K562 (cell line): ENCODE results near the gene LAMA5. TPM values are rescaled to one million over a fixed set of nuclear protein-coding genes. Genes with fewer than 3 reads are reported as not detected.

Experiments
- ATAC-seq: fragments of 200-7000 bp; cut with Tn5 transposase; 3 replicates; pipeline ENCODE4 v1.9.1; 2020; ENCODE audit warnings: moderate library complexity
- BruUV-seq: library from RNA; stranded (reverse); fragments of 400-500 nt; replicated peaks from 2 replicates; lab custom pipeline; 2021; lab: Mats Ljungman, UMichigan
- CTCF ChIA-PET: fragments of 300-600 bp; formaldehyde crosslinking; extraction: SDS; loops from one replicate; lab custom pipeline; 2021; ENCODE audit warnings: low intra/inter-chr PET ratio; lab: Yijun Ruan, JAX
- POLR2A ChIA-PET: fragments of 300-600, 350-650 bp; sonication (Branson Sonifier 250); formaldehyde crosslinking; extraction: SDS; loops from one replicate; lab custom pipeline; 2021; ENCODE audit warnings: antibody characterized with exemption, inconsistent platforms; lab: Yijun Ruan, JAX
- DNase-seq, 4 experiments: peaks; one replicate each; pipeline versions ENCODE4 v3.0.0 to v3.0.0-alpha.2; 2011 to 2018; ENCODE audit warnings: low spot score in 3 of 4, mixed read lengths in 3 of 4; ENCODE audit errors: extremely low read depth in 1 of 4
- FAIRE-seq: peaks from 2 replicates; lab custom pipeline; 2011; peaks lifted over from hg19 to GRCh38; lab: Jason Lieb, UNC
- H2AFZ ChIP-seq: 2 replicates; pipeline ENCODE4 v1.6.0; 2011; ENCODE audit warnings: low read depth, low read length, control low read depth, inconsistent platforms
- H3K27ac ChIP-seq: fragments of 200-600 bp; 3 replicates; pipeline ENCODE4 v1.8.0; 2011; ENCODE audit warnings: low read depth, mild to moderate bottlenecking, control low read depth, inconsistent platforms, low read length, moderate library complexity, mixed read lengths; ENCODE audit errors: extremely low read depth
- H3K27me3 ChIP-seq, 2 experiments: fragments of 300-600 bp in 1 of 2; 2 replicates in 1 of 2; 3 replicates in 1 of 2; pipeline versions ENCODE4 v1.6.0 to v1.8.0; 2011; ENCODE audit warnings: inconsistent platforms in 2 of 2, low read length in 2 of 2, mild to moderate bottlenecking in 1 of 2, mixed read lengths in 1 of 2, moderate library complexity in 1 of 2; ENCODE audit not compliant: control insufficient read depth in 2 of 2, insufficient read depth in 2 of 2
- H3K36me3 ChIP-seq: fragments of 300-600 bp; 3 replicates; pipeline ENCODE4 v1.8.0; 2011; ENCODE audit warnings: mild to moderate bottlenecking, low read length, inconsistent platforms; ENCODE audit not compliant: control insufficient read depth, insufficient read depth
- H3K4me1 ChIP-seq, 2 experiments: fragments of 200-600 bp in 1 of 2; replicated peaks in 1 of 2; 2 replicates in 1 of 2; 3 replicates in 1 of 2; pipeline versions ENCODE4 v1.5.1 to v1.8.0; 2011; ENCODE audit warnings: inconsistent platforms in 2 of 2, low read length in 2 of 2, mild to moderate bottlenecking in 1 of 2, mixed read lengths in 1 of 2, moderate library complexity in 1 of 2; ENCODE audit not compliant: control insufficient read depth in 2 of 2, insufficient read depth in 2 of 2
- H3K4me2 ChIP-seq: 2 replicates; pipeline ENCODE4 v1.6.1; 2011; ENCODE audit warnings: low read length, control low read depth, inconsistent platforms, mixed read lengths; ENCODE audit not compliant: insufficient read depth
- H3K4me3 ChIP-seq: fragments of 200-600 bp; sonication (generic), shearing (Covaris generic); 2 replicates; pipeline ENCODE4 v1.5.1; 2016; ENCODE audit warnings: control low read depth, inconsistent platforms
- H3K79me2 ChIP-seq: fragments of 200-600 bp; 3 replicates; pipeline ENCODE4 v1.8.0; 2011; ENCODE audit warnings: low read length, inconsistent platforms; ENCODE audit not compliant: control insufficient read depth, insufficient read depth
- H3K9ac ChIP-seq, 2 experiments: 2 replicates each; pipeline versions ENCODE4 v1.6.0 to v1.6.1; 2011; ENCODE audit warnings: low read depth in 2 of 2, low read length in 2 of 2, control low read depth in 1 of 2, inconsistent platforms in 1 of 2, mild to moderate bottlenecking in 1 of 2, mixed read lengths in 1 of 2; ENCODE audit not compliant: insufficient read depth in 1 of 2
- H3K9me1 ChIP-seq: one replicate; pipeline ENCODE4 v1.6.0; 2011; ENCODE audit warnings: inconsistent platforms, mild to moderate bottlenecking, low read length, moderate library complexity; ENCODE audit not compliant: control insufficient read depth, insufficient read depth
- H3K9me3 ChIP-seq: replicated peaks from 2 replicates; pipeline ENCODE4 v1.5.1; 2011; ENCODE audit warnings: low read depth, low read length, inconsistent platforms; ENCODE audit not compliant: control insufficient read depth, insufficient read depth
- H4K20me1 ChIP-seq: replicated peaks from 2 replicates; pipeline ENCODE4 v1.6.1; 2011; ENCODE audit warnings: low read length, inconsistent platforms, mixed read lengths; ENCODE audit not compliant: control insufficient read depth, insufficient read depth
- DACH1 ChIP-seq: fragments of 450-650 bp; IDR thresholded peaks from 2 replicates; pipeline ENCODE4 v1.6.1; 2018; ENCODE audit not compliant: partially characterized antibody
- ETV1 ChIP-seq: fragments of 450-650 bp; conservative IDR thresholded peaks from 2 replicates; pipeline ENCODE4 v1.6.1; 2016; ENCODE audit warnings: missing genetic modification characterization, control low read depth, low read depth, missing compliant biosample characterization
- FOSL1 ChIP-seq: fragments of 200-800 bp; sonication (Bioruptor generic); conservative IDR thresholded peaks from 2 replicates; pipeline ENCODE4 v1.6.1; 2016; ENCODE audit warnings: missing genetic modification characterization, missing compliant biosample characterization
- GABPB1 ChIP-seq: sonication (generic); formaldehyde crosslinking; IDR thresholded peaks from 2 replicates; pipeline ENCODE4 v1.8.0; 2022; ENCODE audit warnings: mild to moderate bottlenecking, missing genetic modification reagents
- NUFIP1 ChIP-seq: fragments of 450-650 bp; IDR thresholded peaks from 2 replicates; pipeline ENCODE4 v1.6.1; 2018; ENCODE audit not compliant: partially characterized antibody
- RB1 ChIP-seq: fragments of 450-650 bp; IDR thresholded peaks from 2 replicates; pipeline ENCODE4 v1.6.1; 2017; ENCODE audit warnings: low read depth, mild to moderate bottlenecking
- RBM14 ChIP-seq: fragments of 200-400 bp; formaldehyde crosslinking; IDR thresholded peaks from 2 replicates; pipeline ENCODE4 v1.6.1; 2018; ENCODE audit warnings: low read depth, mild to moderate bottlenecking, low read length, moderate library complexity, borderline replicate concordance; ENCODE audit not compliant: insufficient read depth
- RBM22 ChIP-seq: fragments of 200-400 bp; formaldehyde crosslinking; IDR thresholded peaks from 2 replicates; pipeline ENCODE4 v1.6.1; 2018; ENCODE audit warnings: low read length, low read depth; ENCODE audit not compliant: poor library complexity, severe bottlenecking
- RNF219 ChIP-seq: fragments of 250-450 bp; sonication (Bioruptor Pico); IDR thresholded peaks from 2 replicates; pipeline ENCODE4 v1.5.0; 2022; ENCODE audit warnings: mild to moderate bottlenecking
- SMAD4 ChIP-seq: fragments of 250-450 bp; sonication (Bioruptor Pico); conservative IDR thresholded peaks from 2 replicates; pipeline ENCODE4 v1.8.0; 2021; ENCODE audit warnings: inconsistent platforms, mild to moderate bottlenecking, moderate library complexity
- TFAP4 ChIP-seq: sonication (generic); formaldehyde crosslinking; IDR thresholded peaks from 2 replicates; pipeline ENCODE4 v1.8.0; 2022; ENCODE audit warnings: missing genetic modification reagents, mild to moderate bottlenecking, moderate library complexity, borderline replicate concordance
- UBTF ChIP-seq, 2 experiments: IDR thresholded peaks; 2 replicates each; pipeline ENCODE4 v1.6.1; 2012; ENCODE audit warnings: improper control_type of control experiment in 2 of 2, low read depth in 2 of 2, low read length in 2 of 2, borderline replicate concordance in 1 of 2
- ZC3H11A ChIP-seq: IDR thresholded peaks from 2 replicates; pipeline ENCODE4 v1.6.1; 2012; ENCODE audit warnings: low read depth, low read length, improper control_type of control experiment
- ZNF12 ChIP-seq: sonication (generic); formaldehyde crosslinking; IDR thresholded peaks from 2 replicates; pipeline ENCODE4 v1.4.0; 2020; ENCODE audit warnings: mild to moderate bottlenecking, missing genetic modification reagents
- ZNF586 ChIP-seq: fragments of 450-650 bp; formaldehyde crosslinking; conservative IDR thresholded peaks from 2 replicates; pipeline ENCODE4 v1.4.0; 2020; ENCODE audit warnings: mild to moderate bottlenecking, moderate library complexity
- WGBS: fragments of 100-300 bp; shearing (Covaris generic); methylation state at CpG from one replicate; pipeline ENCODE4 v1.1.6; 2016; ENCODE audit warnings: low coverage, mixed read lengths; ENCODE audit not compliant: insufficient coverage; ENCODE audit errors: missing lambda C conversion rate; 5-methylcytosine and 5-hydroxymethylcytosine counted together
- in situ Hi-C: fragments of 300-500 bp; cut with MboI; formaldehyde crosslinking; loops from 4 replicates; pipeline ENCODE4 v1.15.0; 2018; ENCODE audit warnings: inconsistent platforms, mixed read lengths
- intact Hi-C: fragments of 100-400 bp; cut with micrococcal nuclease; formaldehyde crosslinking; loops from 2 replicates; pipeline ENCODE4 v1.14.2; 2022
- polyA plus RNA-seq, 8 experiments: library from polyadenylated mRNA; depleted of rRNA in 4 of 8; stranded (reverse) in 5 of 8; unstranded in 3 of 8; fragments of >200 nt; fragmentation: Nextera tagmentation in 2 of 8; fragmentation: Illumina TruSeq in 1 of 8; extraction: Ambion mirVana in 2 of 8; extraction: Trizol in 1 of 8; gene quantifications; 2 replicates each; pipeline versions ENCODE4 v1.2.1 to v1.2.3, GENCODE V29; 2011 to 2014; ENCODE audit warnings: inconsistent platforms in 1 of 8, missing spikeins in 1 of 8
- total RNA-seq, 7 experiments: library from RNA; depleted of rRNA in 6 of 7; stranded (reverse); fragments of >200 nt in 6 of 7; fragmentation: Illumina TruSeq in 2 of 7; extraction: Trizol in 2 of 7; gene quantifications; 2 replicates each; pipeline versions ENCODE4 v1.2.1 to v1.2.3, GENCODE V29; 2011 to 2021; ENCODE audit warnings: low replicate concordance in 1 of 7

LAMA5 gene
- total and polyA plus RNA-seq, 9 of the 15 experiments (the other 6 are each of a cell fraction or from before 2014, with no cell fraction given), result 0.31 to 101 (median 7.8) TPM

GRCh38 chr20:62357681-62358080, 9.4 kb downstream of the LAMA5 start:
- Histone ChIP-seq H3K36me3 (peaks cover 65% of the 10 kb centered on the region; the same call in 1 of the 3 replicates), H3K4me2 (peak overlapping the region; percentile 97), H4K20me1 (0 out of 2 replicates have a peak, but pooled peaks cover 3% of the 10 kb centered on the region), H3K9ac (peak overlapping the region; percentile 89 to 93), H3K79me2 (peaks cover 58% of the 10 kb centered on the region), H3K27ac (peak overlapping the region; percentile 92), H3K4me3 (peak overlapping the region; percentile 42), H3K27me3 (no peaks in the 10 kb centered on the region), H3K9me1 (no peaks in the 10 kb centered on the region), H2AFZ (peak overlapping the region; percentile 40; the same call in 1 of the 2 replicates), H3K9me3 (no peaks in the 10 kb centered on the region), H3K4me1 (peaks cover 30 to 92% of the 10 kb centered on the region in 2 experiments)
- ChIA-PET CTCF (no interaction called here), POLR2A (interaction anchor here (0.6 to 2.2 kb wide), 10 partner anchors 8 to 437 kb away, joined by 3 to 7 read pairs (median 4); partner anchors contain the start of genes ADRM1 and LAMA5)
- DNase-seq, result no peak
- 17% methylated on average over 7 of the region's 7 CpGs for WGBS
- ATAC-seq, result peak; percentile 6
- TF ChIP-seq ZNF12 (CRISPR knock-in tag) (0 out of 2 replicates have a peak, but pooled peaks have one; percentile 40), UBTF (IDR thresholded peaks at IDR 0.05; ENCODE audit: borderline replicate concordance in 1 of 2, low read depth in 2 of 2, low read length in 2 of 2) (no peak), ETV1 (tag) (0 out of 2 replicates have a peak, but pooled peaks have one; percentile 14), ZNF586 (CRISPR knock-in tag) (no peak), SMAD4 (CRISPR knock-in tag) (0 out of 2 replicates have a peak, but pooled peaks have one; percentile 3), RBM14 (no peak), NUFIP1 (peak; percentile 5), GABPB1 (CRISPR knock-in tag) (peak; percentile 31; the same call in 1 of the 2 replicates), RBM22 (no peak), RNF219 (CRISPR knock-in tag) (no peak), TFAP4 (CRISPR knock-in tag) (peak; percentile 47; the same call in 1 of the 2 replicates), ZC3H11A (no peak), DACH1 (peak; percentile 2), RB1 (0 out of 2 replicates have a peak, but pooled peaks have one; percentile 3), FOSL1 (tag) (0 out of 2 replicates have a peak, but pooled peaks have one; percentile 10)
- in situ Hi-C loops (no loop called here), intact Hi-C loops (loop anchor here (2.0 kb wide), 1 partner anchor 37 kb away; no protein-coding TSS in a partner anchor)
- no TSS peak for BruUV-seq
- FAIRE-seq, result peak; percentile 74
